Stimulated activated CD8-positive, alpha-beta memory T cell treated with anti-CD3 and anti-CD28 coated beads, Interleukin-15, amount 100 ng/mL, for 4 hours (primary cell): ENCODE results near the gene TSSC4.
A peak's percentile ranks its signal among the peaks of the same experiment; 100 is the strongest.

Experiments
- DNase-seq, 2 donors: peaks; one replicate each; pipeline ENCODE4 v3.0.0-alpha.2; 2020; ENCODE audit warnings: low read depth in 2 of 2

The TSSC4 gene

DNA sequence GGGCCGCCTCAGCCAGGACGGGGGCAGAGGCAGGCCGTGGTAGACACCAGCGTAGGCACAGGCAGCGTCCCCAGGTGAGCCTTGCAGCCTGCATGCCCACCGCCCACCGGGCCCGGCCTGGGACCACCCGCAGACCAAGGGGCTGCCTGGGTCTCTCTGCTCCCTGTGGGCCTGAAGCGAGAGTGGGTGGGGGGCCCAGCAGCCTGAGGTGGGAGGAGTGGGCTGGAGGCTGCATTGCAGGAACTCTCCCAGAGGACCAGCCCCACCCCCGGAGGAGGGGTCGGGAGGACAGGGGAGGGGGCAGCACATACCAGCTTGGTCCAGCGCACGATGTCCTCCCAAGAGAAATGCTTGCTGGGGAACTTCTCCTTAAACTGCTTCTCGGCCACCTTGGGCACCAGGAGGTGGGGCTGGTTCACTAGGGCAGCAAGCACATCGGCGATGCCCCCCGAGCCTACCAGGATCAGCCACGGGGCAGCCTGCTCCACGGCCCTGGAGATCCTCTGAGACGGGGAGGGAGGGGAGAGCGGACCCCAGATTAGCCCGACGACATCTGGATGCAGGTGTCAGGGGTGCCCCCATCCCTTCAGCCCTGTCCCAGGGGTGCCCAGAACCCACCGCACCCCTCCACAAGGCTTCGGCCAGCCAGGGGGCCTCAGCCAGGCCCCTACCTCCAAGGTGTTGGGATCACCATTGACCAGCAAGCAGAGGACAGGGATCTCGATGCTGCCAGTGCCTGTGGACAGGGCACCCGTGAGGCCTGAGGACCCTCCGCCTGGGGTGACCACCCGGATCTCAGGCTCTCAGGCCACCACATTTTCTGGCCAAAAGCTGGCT lies 17.5 kb downstream of the TSSC4 start:
- DNase-seq = no peak

DNA sequence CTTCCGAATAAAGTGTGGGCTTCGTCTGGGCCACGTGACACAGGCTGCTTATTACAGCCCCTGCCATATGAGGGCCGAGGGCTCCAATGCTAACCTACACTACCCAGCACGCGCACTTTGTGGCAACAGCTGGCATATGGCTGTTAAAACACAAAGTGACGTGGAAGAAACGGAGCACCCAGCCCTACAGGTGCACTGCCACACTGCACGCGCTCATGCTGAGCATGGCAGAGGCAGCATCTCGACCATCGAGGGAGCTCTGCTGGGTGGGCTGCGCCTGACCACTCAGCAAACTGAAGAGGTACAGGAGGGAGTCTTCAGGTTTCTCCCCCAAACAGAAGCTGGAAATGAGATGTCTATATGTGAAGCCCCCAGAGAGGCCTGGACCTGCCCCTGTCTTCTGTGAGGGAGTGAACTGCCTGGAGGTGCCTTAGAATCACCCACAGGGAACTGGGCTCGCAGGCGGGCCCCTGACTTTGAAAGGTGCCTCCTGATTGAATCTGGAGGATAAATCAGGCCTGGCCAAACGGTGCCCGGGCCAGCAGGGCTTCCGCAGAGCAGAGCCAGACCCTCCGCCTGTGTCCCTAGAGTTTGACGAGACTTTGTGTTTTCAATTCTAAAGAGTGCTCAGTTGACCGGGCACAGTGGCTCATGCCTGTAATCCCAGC lies 18.3 kb downstream of the TSSC4 start:
- DNase-seq = no peak

- DNase-seq = no peak
Measured at GRCh38 chr11:2419638-2420501, 19.3 kb downstream of the TSSC4 start.

- DNase-seq = peak in 1 of 2 donors; percentile 32
Measured at GRCh38 chr11:2420502-2421225, 20.1 kb downstream of the TSSC4 start.

GRCh38 chr11:2421226-2421994 lies 20.9 kb downstream of the TSSC4 start:
- DNase-seq = no peak

- no peak for DNase-seq
Measured at GRCh38 chr11:2421996-2422395, 21.4 kb downstream of the TSSC4 start.

DNA sequence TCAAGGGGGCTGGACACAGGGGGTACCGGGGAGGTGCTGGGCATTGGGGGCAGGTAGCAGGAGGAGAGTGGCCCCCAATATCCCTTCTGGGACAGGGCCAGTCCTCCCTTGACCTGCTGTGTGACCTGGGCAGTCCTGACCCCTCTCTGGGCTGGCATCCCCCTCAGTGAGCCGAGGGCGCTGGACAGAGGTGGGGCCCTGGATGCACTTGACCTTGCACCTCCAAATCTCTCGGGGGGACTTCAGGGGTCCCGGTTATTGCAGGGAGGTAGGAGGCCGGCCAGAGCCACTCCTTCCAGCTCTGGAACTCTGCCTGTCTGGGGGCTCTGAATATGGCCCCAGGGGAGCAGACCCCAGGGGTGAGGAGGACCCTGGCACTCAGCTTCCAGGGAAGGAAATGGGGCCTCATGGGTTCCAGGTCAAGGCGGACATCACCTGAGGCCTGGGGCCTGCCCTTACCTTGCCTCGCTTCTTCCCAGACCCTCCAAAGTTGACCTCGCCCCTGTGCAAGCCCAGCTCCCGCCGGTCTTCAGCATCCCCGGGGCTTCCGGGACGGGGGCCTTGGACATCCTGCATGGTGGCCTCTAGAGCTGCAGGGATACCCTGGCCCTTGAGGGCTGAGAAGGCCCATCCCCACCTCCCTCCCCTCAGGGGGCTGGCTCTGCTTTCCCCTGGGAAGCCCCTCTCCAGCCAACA lies 22.1 kb downstream of the TSSC4 start:
- no peak for DNase-seq

DNA sequence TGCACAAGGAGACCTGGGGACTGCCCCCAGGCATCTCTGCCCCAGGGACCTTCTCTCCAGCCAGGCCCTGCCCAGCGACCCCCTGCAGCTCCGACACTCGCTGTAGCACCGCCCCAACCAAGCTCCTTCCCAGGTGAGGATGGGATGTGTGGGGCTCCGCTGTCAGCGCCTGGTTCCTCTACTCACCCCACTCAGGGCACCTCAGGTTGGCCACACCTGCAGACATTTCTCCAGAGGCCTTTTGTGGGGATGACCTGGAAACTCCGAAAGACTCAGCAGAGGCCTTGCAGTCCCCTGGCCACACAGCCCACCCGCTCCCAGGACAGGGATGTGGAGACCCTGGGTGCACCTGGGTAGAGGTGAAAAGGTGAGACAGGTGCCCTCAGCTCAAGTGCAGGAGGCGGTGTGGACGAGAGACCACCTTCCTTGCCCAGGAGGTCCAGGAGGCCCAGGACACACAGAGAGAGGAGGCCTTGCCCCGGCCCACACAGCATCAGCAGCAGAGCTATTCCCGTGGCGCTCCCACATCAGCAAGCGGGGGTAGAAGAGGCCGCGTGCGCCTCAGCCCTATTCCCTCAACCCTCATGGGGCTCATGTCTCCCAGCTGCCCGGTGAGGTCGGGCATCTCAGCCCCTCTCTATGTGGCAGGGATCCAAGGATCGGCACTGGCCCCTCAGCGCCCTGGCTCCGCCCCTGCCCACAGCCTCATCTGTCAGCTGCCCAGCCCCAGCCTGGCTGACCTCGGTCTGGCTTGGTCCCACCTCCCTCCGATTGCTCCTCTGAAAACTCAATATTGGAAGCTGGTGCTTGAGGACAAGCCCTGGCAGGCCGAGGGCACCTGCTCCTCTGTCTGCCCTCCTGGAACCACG lies 22.8 kb downstream of the TSSC4 start:
- no peak for DNase-seq

DNA sequence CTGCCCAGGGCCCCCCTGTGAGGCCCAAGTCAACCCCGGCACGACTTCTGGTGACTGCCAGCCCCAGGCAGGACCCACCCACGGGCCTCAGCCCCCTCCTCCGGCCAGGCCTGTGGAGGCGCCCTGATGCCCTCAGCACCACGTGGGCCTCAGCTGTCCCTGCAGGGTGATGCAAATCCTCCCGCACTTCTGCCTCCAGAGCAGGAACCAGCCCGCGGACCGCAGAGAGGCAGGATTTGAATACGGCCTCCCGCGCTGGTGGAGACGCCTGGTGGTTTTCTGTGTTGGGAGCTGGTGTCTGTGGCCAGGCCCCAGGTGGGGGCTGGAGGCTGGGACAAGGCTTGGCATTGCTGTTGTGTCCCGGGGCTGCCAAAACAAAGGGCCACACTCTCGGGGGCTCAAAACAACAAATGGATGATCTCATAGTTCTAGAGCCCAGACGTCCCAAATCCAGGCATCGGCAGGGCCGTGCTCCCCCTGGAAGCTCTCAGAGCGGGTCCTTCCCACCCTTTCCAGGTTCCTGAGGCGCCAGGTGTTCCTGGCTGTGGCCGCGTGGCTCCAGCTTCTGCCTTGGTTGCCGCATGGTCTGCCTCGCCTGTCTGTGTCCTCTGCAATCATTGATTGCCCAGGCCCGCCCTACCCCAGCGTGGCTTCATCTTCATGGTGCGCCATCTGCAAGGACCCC lies 24.4 kb downstream of the TSSC4 start:
- DNase-seq = no peak

- no peak for DNase-seq
Measured at GRCh38 chr11:2425506-2425905, 25.0 kb downstream of the TSSC4 start.

- no peak for DNase-seq
Measured at GRCh38 chr11:2426221-2426620, 25.7 kb downstream of the TSSC4 start.

DNA sequence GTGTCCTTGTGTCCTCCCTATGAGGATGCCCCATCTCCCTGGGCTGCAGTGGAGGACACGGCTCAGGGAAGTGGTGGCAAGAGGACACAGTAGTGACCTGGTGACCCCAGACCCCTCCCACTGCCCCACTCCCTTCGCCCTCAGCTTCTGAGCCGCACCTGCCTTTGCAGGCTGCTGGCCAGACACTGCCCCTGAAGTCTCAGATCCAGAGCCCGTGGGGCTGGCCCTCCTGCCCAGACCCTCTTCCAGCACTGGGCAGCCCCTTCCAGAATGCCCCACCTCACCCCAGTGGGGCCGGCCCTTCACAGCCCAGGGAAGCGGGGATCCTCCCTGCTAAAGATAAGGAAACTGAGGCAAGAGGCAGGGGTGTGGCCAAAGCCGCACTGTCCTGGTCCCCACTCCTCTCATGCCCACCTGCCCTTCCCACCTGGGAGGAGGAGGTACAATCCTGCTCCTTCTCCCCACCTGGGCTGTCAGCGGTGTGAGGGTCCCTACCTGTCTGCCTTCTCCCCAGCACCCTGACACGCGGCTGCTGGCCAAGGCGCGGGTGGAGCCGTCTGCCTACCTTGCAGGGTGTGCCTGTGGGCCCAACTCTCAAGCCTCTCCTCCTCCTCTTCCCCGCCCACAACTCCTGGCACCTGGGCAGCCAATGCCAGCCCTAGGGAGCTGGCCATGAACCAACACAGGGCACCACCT lies 26.4 kb downstream of the TSSC4 start:
- no peak for DNase-seq

- DNase-seq = no peak
Measured at GRCh38 chr11:2427721-2428321, 27.3 kb downstream of the TSSC4 start.

- peak; percentile 51 to 72 for DNase-seq
Measured at GRCh38 chr11:2428322-2428795, 27.8 kb downstream of the TSSC4 start.

DNA sequence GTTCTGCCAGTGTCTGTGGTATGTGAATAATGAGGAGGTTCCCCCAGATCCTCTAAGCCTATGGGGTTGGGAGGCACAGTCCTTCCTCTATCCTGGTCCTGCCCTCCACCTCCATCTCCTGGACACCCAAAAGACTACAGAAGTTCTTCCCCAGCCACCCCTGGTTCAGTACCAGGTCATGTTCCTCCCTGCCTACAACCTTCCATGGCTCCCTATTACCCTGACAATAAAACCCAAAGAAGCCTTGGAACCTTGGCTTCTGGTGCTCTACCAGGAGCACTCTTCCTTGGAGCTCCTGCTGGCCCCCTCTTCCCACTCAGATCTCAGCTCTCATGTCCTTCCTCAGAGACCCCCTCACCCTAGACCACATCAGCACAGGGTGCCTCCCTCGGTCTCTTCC lies 30.8 kb downstream of the TSSC4 start:
- DNase-seq = no peak

- DNase-seq = no peak
Measured at GRCh38 chr11:2432171-2432621, 31.6 kb downstream of the TSSC4 start.

DNA sequence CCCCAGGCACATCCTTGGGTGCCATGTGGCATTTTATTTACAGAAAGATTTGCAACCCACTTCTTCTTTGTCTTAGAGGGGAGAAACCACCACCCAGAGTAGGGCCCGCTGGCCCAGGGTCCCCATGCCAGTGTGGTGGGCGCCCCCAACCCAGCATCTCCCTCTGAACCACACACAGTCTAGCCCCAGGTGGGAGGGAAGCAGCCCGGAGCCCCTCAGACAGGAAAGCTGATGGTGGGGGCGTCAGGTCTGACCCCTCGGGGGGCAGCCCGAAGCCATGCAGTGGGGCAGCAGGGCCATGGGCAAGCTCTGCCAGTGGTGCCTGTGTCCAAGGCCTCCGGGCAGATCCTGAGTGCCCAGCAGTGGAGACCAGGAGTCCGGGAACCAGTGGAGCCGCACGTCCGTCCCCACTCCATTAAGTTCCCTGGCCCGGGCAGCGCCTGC lies 32.1 kb downstream of the TSSC4 start:
- no peak for DNase-seq
